ENCODE data around the gene TMEM9B. TPM values are rescaled to one million over a fixed set of nuclear protein-coding genes. Genes with fewer than 3 reads are reported as not detected.

TMEM9B gene
- polyA plus RNA-seq, 1 donor from 2014 or later, result 63.1 TPM

DNA sequence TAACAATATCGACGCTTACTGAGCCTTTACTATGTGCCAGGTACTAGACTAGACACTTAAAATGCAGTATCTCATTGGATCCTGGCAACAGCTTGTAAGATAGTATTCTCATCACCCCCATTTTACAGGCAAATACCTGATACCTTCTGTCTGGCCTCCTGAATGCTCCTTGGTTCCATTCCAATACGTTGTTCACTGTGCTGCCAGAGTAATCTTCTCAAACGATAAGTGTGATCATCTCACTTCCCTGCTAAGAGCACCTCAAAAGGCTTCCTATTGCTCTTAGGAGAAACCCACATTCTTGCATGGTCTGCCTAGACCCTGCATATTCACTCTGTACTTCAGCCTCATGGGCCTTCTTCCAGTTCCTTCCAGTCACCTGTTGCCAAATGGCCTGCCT, 40.8 kb upstream of the TMEM9B start:
- no peak overlapping the region for H3K4me3 ChIP-seq (ENCODE audit: low read length)
- no peaks in the 10 kb centered on the region for H3K79me2 ChIP-seq (replicated peaks; ENCODE audit: insufficient read depth, low read length)
- no peaks in the 10 kb centered on the region for H3K9me3 ChIP-seq (ENCODE audit: low read length)
- TF ChIP-seq POLR2AphosphoS5 (IDR thresholded peaks at IDR 0.05), result no peak
- TF ChIP-seq RAD21 (conservative IDR thresholded peaks at IDR 0.05), result no peak
- no peak for TF ChIP-seq EZH2 (IDR thresholded peaks at IDR 0.05; ENCODE audit: borderline replicate concordance, insufficient read depth, low read length, poor library complexity, severe bottlenecking)
- no peak for TF ChIP-seq EP300 (conservative IDR thresholded peaks at IDR 0.05; ENCODE audit: poor library complexity, severe bottlenecking)
- TF ChIP-seq TAF1 (IDR thresholded peaks at IDR 0.05; ENCODE audit: low read depth), result no peak
- TF ChIP-seq MXI1 (conservative IDR thresholded peaks at IDR 0.05; ENCODE audit: poor library complexity, severe bottlenecking), result no peak
- TF ChIP-seq, protein P1, sequence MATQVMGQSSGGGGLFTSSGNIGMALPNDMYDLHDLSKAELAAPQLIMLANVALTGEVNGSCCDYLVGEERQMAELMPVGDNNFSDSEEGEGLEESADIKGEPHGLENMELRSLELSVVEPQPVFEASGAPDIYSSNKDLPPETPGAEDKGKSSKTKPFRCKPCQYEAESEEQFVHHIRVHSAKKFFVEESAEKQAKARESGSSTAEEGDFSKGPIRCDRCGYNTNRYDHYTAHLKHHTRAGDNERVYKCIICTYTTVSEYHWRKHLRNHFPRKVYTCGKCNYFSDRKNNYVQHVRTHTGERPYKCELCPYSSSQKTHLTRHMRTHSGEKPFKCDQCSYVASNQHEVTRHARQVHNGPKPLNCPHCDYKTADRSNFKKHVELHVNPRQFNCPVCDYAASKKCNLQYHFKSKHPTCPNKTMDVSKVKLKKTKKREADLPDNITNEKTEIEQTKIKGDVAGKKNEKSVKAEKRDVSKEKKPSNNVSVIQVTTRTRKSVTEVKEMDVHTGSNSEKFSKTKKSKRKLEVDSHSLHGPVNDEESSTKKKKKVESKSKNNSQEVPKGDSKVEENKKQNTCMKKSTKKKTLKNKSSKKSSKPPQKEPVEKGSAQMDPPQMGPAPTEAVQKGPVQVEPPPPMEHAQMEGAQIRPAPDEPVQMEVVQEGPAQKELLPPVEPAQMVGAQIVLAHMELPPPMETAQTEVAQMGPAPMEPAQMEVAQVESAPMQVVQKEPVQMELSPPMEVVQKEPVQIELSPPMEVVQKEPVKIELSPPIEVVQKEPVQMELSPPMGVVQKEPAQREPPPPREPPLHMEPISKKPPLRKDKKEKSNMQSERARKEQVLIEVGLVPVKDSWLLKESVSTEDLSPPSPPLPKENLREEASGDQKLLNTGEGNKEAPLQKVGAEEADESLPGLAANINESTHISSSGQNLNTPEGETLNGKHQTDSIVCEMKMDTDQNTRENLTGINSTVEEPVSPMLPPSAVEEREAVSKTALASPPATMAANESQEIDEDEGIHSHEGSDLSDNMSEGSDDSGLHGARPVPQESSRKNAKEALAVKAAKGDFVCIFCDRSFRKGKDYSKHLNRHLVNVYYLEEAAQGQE (IDR thresholded peaks at IDR 0.05; ENCODE audit: borderline replicate concordance), result no peak
- TF ChIP-seq SMC3 (conservative IDR thresholded peaks at IDR 0.05; ENCODE audit: poor library complexity), result no peak
- TF ChIP-seq, protein P2, sequence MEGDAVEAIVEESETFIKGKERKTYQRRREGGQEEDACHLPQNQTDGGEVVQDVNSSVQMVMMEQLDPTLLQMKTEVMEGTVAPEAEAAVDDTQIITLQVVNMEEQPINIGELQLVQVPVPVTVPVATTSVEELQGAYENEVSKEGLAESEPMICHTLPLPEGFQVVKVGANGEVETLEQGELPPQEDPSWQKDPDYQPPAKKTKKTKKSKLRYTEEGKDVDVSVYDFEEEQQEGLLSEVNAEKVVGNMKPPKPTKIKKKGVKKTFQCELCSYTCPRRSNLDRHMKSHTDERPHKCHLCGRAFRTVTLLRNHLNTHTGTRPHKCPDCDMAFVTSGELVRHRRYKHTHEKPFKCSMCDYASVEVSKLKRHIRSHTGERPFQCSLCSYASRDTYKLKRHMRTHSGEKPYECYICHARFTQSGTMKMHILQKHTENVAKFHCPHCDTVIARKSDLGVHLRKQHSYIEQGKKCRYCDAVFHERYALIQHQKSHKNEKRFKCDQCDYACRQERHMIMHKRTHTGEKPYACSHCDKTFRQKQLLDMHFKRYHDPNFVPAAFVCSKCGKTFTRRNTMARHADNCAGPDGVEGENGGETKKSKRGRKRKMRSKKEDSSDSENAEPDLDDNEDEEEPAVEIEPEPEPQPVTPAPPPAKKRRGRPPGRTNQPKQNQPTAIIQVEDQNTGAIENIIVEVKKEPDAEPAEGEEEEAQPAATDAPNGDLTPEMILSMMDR (IDR thresholded peaks at IDR 0.05; ENCODE audit: poor library complexity, severe bottlenecking), result no peak
- H2AFZ ChIP-seq (ENCODE audit: low read depth, low read length), result no peak overlapping the region
- no peaks in the 10 kb centered on the region for H3K9me2 ChIP-seq (ENCODE audit: insufficient read depth, low read length)
- peaks cover 62% of the 10 kb centered on the region for H3K27me3 ChIP-seq (ENCODE audit: insufficient read depth, low read depth, low read length)
- H3K4me2 ChIP-seq (ENCODE audit: low read length), result no peak overlapping the region
- no peak overlapping the region for H3K9ac ChIP-seq (ENCODE audit: low read length)
- no peaks in the 10 kb centered on the region for H4K20me1 ChIP-seq (ENCODE audit: insufficient read depth)
- no peaks in the 10 kb centered on the region for H3F3A ChIP-seq (ENCODE audit: insufficient read depth, low read length, poor library complexity, severe bottlenecking)
- H3K36me3 ChIP-seq (ENCODE audit: insufficient read depth, low read length), result no peaks in the 10 kb centered on the region
- H3K27ac ChIP-seq (ENCODE audit: low read length), result no peak overlapping the region

DNA sequence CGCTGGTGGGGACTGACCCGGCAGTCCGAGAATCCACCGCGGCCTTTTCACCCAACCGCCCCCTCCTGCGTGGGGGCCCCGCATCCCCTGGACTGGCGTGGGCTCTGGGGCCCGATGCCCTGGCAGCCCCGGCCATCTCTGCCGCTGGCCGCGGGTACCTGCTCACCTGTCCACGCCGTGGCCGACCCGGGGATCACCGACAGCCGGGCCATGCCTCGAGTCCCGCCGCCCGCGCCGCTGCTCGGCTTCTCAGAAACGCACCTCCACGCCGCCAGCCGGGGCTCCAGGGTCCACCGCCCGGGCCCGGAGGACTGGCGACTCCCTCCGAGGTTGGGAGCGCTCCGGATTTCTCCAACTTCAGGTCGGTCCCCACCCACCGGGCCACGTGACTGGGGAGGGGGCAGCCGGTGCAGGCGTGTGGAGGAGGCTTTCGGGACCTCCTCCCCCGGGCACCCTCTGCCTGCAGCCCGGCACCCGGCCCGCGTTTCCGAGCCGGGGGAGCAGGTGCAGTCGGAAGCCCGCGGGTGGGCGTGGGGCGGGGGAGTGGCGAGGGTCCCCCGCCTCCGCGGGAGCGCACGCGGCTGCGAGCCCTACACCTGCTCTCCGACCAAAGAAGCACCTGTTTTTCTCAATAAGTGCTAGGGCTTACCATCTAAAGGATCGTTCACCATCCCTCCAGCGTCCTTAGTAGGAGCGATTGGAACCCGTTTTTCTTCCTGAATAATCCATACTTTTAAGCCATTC, 40.1 kb upstream of the TMEM9B start:
- peak overlapping the region; percentile 66 for H3K9ac ChIP-seq (ENCODE audit: low read length)
- H3K36me3 ChIP-seq (ENCODE audit: insufficient read depth, low read length), result no peaks in the 10 kb centered on the region
- no peaks in the 10 kb centered on the region for H3K9me2 ChIP-seq (ENCODE audit: insufficient read depth, low read length)
- TF ChIP-seq, protein P1 (IDR thresholded peaks at IDR 0.05; ENCODE audit: borderline replicate concordance), result no peak
- TF ChIP-seq, protein P2 (IDR thresholded peaks at IDR 0.05; ENCODE audit: poor library complexity, severe bottlenecking), result no peak
- TF ChIP-seq RAD21 (conservative IDR thresholded peaks at IDR 0.05) (no peak), TAF1 (IDR thresholded peaks at IDR 0.05; ENCODE audit: low read depth) (no peak), POLR2AphosphoS5 (IDR thresholded peaks at IDR 0.05) (no peak), MXI1 (conservative IDR thresholded peaks at IDR 0.05; ENCODE audit: poor library complexity, severe bottlenecking) (no peak), SMC3 (conservative IDR thresholded peaks at IDR 0.05; ENCODE audit: poor library complexity) (no peak), EZH2 (IDR thresholded peaks at IDR 0.05; ENCODE audit: borderline replicate concordance, insufficient read depth, low read length, poor library complexity, severe bottlenecking) (no peak), EP300 (conservative IDR thresholded peaks at IDR 0.05; ENCODE audit: poor library complexity, severe bottlenecking) (no peak)
- H3K79me2 ChIP-seq (replicated peaks; ENCODE audit: insufficient read depth, low read length), result no peaks in the 10 kb centered on the region
- no peak overlapping the region for H3K4me2 ChIP-seq (ENCODE audit: low read length)
- H3K9me3 ChIP-seq (ENCODE audit: low read length), result no peaks in the 10 kb centered on the region
- no peaks in the 10 kb centered on the region for H3F3A ChIP-seq (ENCODE audit: insufficient read depth, low read length, poor library complexity, severe bottlenecking)
- no peak overlapping the region for H2AFZ ChIP-seq (ENCODE audit: low read depth, low read length)
- no peaks in the 10 kb centered on the region for H4K20me1 ChIP-seq (ENCODE audit: insufficient read depth)
- no peak overlapping the region for H3K27ac ChIP-seq (ENCODE audit: low read length)
- peak overlapping the region; percentile 82 for H3K4me3 ChIP-seq (ENCODE audit: low read length)
- peaks cover 62% of the 10 kb centered on the region for H3K27me3 ChIP-seq (ENCODE audit: insufficient read depth, low read depth, low read length)
